SK-N-SH treated with all-trans-retinoic acid at 6 μM for 48 hours (cell line): ENCODE data around the gene CEP290.

Experiments
- ATAC-seq: fragments of 200-7000 bp; cut with Tn5 transposase; 3 replicates; pipeline ENCODE4 v1.9.1; 2020; ENCODE audit warnings: mild to moderate bottlenecking, moderate library complexity
- BACH2 ChIP-seq: fragments of 250-450 bp; sonication (Bioruptor Pico); IDR thresholded peaks from 2 replicates; pipeline ENCODE4 v1.9.0; 2021; ENCODE audit warnings: mild to moderate bottlenecking, borderline replicate concordance
- CSDC2 ChIP-seq: fragments of 250-450 bp; sonication (Bioruptor Pico); IDR thresholded peaks from 2 replicates; pipeline ENCODE4 v1.5.0; 2020; ENCODE audit warnings: mild to moderate bottlenecking, moderate library complexity
- CSRNP3 ChIP-seq: fragments of 250-450 bp; sonication (Bioruptor Pico); IDR thresholded peaks from 2 replicates; pipeline ENCODE4 v1.5.1; 2021; ENCODE audit warnings: mild to moderate bottlenecking, moderate library complexity
- GLIS3 ChIP-seq: fragments of 250-450 bp; sonication (Bioruptor Pico); IDR thresholded peaks from 2 replicates; pipeline ENCODE4 v1.5.0; 2020; ENCODE audit warnings: mild to moderate bottlenecking, moderate library complexity
- ISL1 ChIP-seq: fragments of 250-450 bp; sonication (Bioruptor Pico); IDR thresholded peaks from 2 replicates; pipeline ENCODE4 v2.1.2; 2022; ENCODE audit warnings: mild to moderate bottlenecking, moderate library complexity
- PATZ1 ChIP-seq: fragments of 250-450 bp; sonication (Bioruptor Pico); IDR thresholded peaks from 2 replicates; pipeline ENCODE4 v1.8.0; 2020; ENCODE audit warnings: mild to moderate bottlenecking, moderate library complexity, borderline replicate concordance
- POU6F1 ChIP-seq: fragments of 250-450 bp; sonication (Bioruptor Pico); IDR thresholded peaks from 2 replicates; pipeline ENCODE4 v1.8.0; 2021; ENCODE audit warnings: low read depth, mild to moderate bottlenecking, moderate library complexity, borderline replicate concordance
- PPARA ChIP-seq: fragments of 250-450 bp; sonication (Bioruptor Pico); IDR thresholded peaks from 2 replicates; pipeline ENCODE4 v1.5.0; 2020; ENCODE audit warnings: mild to moderate bottlenecking, borderline replicate concordance
- RARB ChIP-seq: fragments of 250-450 bp; sonication (Bioruptor Pico); IDR thresholded peaks from 2 replicates; pipeline ENCODE4 v1.8.0; 2021; ENCODE audit warnings: mild to moderate bottlenecking, moderate library complexity
- TOX ChIP-seq: fragments of 250-450 bp; sonication (Bioruptor Pico); IDR thresholded peaks from 2 replicates; pipeline ENCODE4 v1.8.0; 2021; ENCODE audit warnings: mild to moderate bottlenecking, moderate library complexity, borderline replicate concordance
- TSHZ2 ChIP-seq: fragments of 250-450 bp; sonication (Bioruptor Pico); IDR thresholded peaks from 2 replicates; pipeline ENCODE4 v1.5.0; 2020; ENCODE audit warnings: mild to moderate bottlenecking, moderate library complexity
- ZFP3 ChIP-seq: fragments of 250-450 bp; sonication (Bioruptor Pico); IDR thresholded peaks from 2 replicates; pipeline ENCODE4 v1.5.0; 2020; ENCODE audit warnings: mild to moderate bottlenecking, moderate library complexity
- ZFP30 ChIP-seq: fragments of 450-650 bp; formaldehyde crosslinking; IDR thresholded peaks from 2 replicates; pipeline ENCODE4 v1.5.0; 2022; ENCODE audit warnings: mild to moderate bottlenecking, moderate library complexity
- ZNF70 ChIP-seq: fragments of 450-650 bp; formaldehyde crosslinking; IDR thresholded peaks from 2 replicates; pipeline ENCODE4 v1.5.0; 2020; ENCODE audit warnings: mild to moderate bottlenecking, moderate library complexity
- ZNF8 ChIP-seq: fragments of 450-650 bp; formaldehyde crosslinking; IDR thresholded peaks from 2 replicates; pipeline ENCODE4 v1.5.0; 2020; ENCODE audit warnings: mild to moderate bottlenecking, moderate library complexity

The CEP290 gene

GRCh38 chr12:88057994-88058718 is 83.7 kb downstream of the CEP290 start:
- no peak for ATAC-seq

GRCh38 chr12:88056571-88056970 is 85.3 kb downstream of the CEP290 start:
- TF ChIP-seq BACH2 = no peak
- no peak for TF ChIP-seq ZNF70 (CRISPR knock-in tag)
- no peak for TF ChIP-seq ISL1 (CRISPR knock-in tag)
- no peak for TF ChIP-seq PPARA (CRISPR knock-in tag)
- TF ChIP-seq TOX (CRISPR knock-in tag) = no peak
- TF ChIP-seq POU6F1 (CRISPR knock-in tag) = no peak
- TF ChIP-seq CSDC2 = no peak
- TF ChIP-seq RARB (CRISPR knock-in tag) = no peak
- no peak for TF ChIP-seq ZFP3 (CRISPR knock-in tag)
- TF ChIP-seq, all 23 proteins: peak for 0
- no peak for ATAC-seq

More at GRCh38 chr12:88057994-88058718, 83.7 kb downstream of the CEP290 start:
- no peak for TF ChIP-seq ZFP30
- no peak for TF ChIP-seq CSDC2
- TF ChIP-seq TOX (CRISPR knock-in tag) = no peak
- TF ChIP-seq PATZ1 (CRISPR knock-in tag) = no peak
- TF ChIP-seq GLIS3 = no peak
- TF ChIP-seq PPARA (CRISPR knock-in tag) = no peak

GRCh38 chr12:88052686-88053085 is 89.2 kb downstream of the CEP290 start:
- TF ChIP-seq TOX (CRISPR knock-in tag) = no peak
- no peak for TF ChIP-seq ZNF8 (CRISPR knock-in tag)
- no peak for TF ChIP-seq POU6F1 (CRISPR knock-in tag)
- TF ChIP-seq PATZ1 (CRISPR knock-in tag) = no peak
- peak; percentile 97 for ATAC-seq

GRCh38 chr12:88044035-88044434 is 97.9 kb downstream of the CEP290 start:
- TF ChIP-seq RARB (CRISPR knock-in tag) (no peak), CSRNP3 (CRISPR knock-in tag) (no peak), TSHZ2 (CRISPR knock-in tag) (no peak)
- no peak for ATAC-seq
